Spleen (tissue), 11 donors: Measurements from ENCODE around the gene DENND1B. TPM values are rescaled to one million over a fixed set of nuclear protein-coding genes. Genes with fewer than 3 reads are reported as not detected.

Experiments
- DNase-seq: peaks from one replicate; pipeline ENCODE4 v3.0.0-alpha.2; 2020
- H3K27ac ChIP-seq, 8 donors: fragments of 200-600 bp; sonication (generic) in 7 of 8; 1 replicate in 4 of 8; 2 replicates in 4 of 8; pipeline versions ENCODE4 v1.5.0 to v1.8.0; 2016 to 2021; ENCODE audit warnings: inconsistent platforms in 4 of 8, mild to moderate bottlenecking in 4 of 8, moderate library complexity in 1 of 8
- H3K27me3 ChIP-seq, 7 donors: fragments of 200-600 bp; sonication (generic) in 6 of 7; replicated peaks in 1 of 7; 1 replicate in 4 of 7; 2 replicates in 3 of 7; pipeline versions ENCODE4 v1.5.0 to v1.8.0; 2016 to 2021; ENCODE audit warnings: inconsistent platforms in 3 of 7, mild to moderate bottlenecking in 1 of 7
- H3K36me3 ChIP-seq, 6 donors: fragments of 200-600 bp; sonication (generic) in 5 of 6; 1 replicate in 4 of 6; 2 replicates in 2 of 6; pipeline versions ENCODE4 v1.5.0 to v1.8.0; 2016 to 2021; ENCODE audit warnings: inconsistent platforms in 2 of 6
- H3K4me1 ChIP-seq, 6 donors: fragments of 200-600 bp; sonication (generic) in 5 of 6; 1 replicate in 3 of 6; 2 replicates in 3 of 6; pipeline versions ENCODE4 v1.5.0 to v1.8.0; 2016 to 2021; ENCODE audit warnings: inconsistent platforms in 3 of 6
- H3K4me3 ChIP-seq, 8 donors: fragments of 200-600 bp; sonication (generic) in 7 of 8; 1 replicate in 4 of 8; 2 replicates in 4 of 8; pipeline versions ENCODE4 v1.5.0 to v1.8.0; 2016 to 2021; ENCODE audit warnings: inconsistent platforms in 4 of 8, mild to moderate bottlenecking in 4 of 8, moderate library complexity in 2 of 8
- H3K9me3 ChIP-seq, 8 donors: fragments of 200-600 bp; sonication (generic) in 7 of 8; 1 replicate in 4 of 8; 2 replicates in 4 of 8; pipeline versions ENCODE4 v1.5.0 to v1.8.0; 2016 to 2021; ENCODE audit warnings: inconsistent platforms in 4 of 8
- POLR2A ChIP-seq, 3 donors: fragments of 450-650 bp; IDR thresholded peaks; one replicate each; pipeline ENCODE4 v1.5.1; 2017; ENCODE audit warnings: antibody characterized with exemption in 3 of 3, mild to moderate bottlenecking in 1 of 3
- POLR2AphosphoS5 ChIP-seq, 3 donors: sonication (generic); formaldehyde crosslinking; IDR thresholded peaks; one replicate each; pipeline ENCODE4 v1.5.1; 2017; ENCODE audit warnings: antibody characterized with exemption in 3 of 3
- WGBS, 5 donors: extraction: QIAGEN DNeasy Blood & Tissue Kit in 3 of 5; methylation state at CpG; one replicate each; pipeline versions ENCODE4 v1.1.5 to v1.1.7; 2013 to 2018; 5-methylcytosine and 5-hydroxymethylcytosine counted together
- intact Hi-C: fragments of 100-400 bp; cut with DNase I; formaldehyde crosslinking; loops from one replicate; pipeline ENCODE4 v1.15.0; 2023; ENCODE audit warnings: low total_unique reads
- polyA plus RNA-seq, 3 donors: library from polyadenylated mRNA; stranded (reverse); fragments of 200-250 nt; gene quantifications; one replicate each; pipeline ENCODE4 v1.2.1, GENCODE V29; 2013
- total RNA-seq, 7 donors: library from RNA; depleted of rRNA in 3 of 7; stranded (reverse); fragments of >200 nt in 3 of 7; fragmentation: NEBNext Ultra II Directional in 4 of 7; extraction: Animal tissue kit (Norgen Biotek cat#: 25700) in 4 of 7; gene quantifications; one replicate each; pipeline versions ENCODE4 v1.1.0 to v1.2.1, GENCODE V29; 2016 to 2021
- TF ChIP-seq, protein P1 (sequence below), 11 experiments: fragments of 200-600 bp in 7 of 11; fragments of 450-650 bp in 4 of 11; sonication (generic) in 4 of 11; IDR thresholded peaks in 8 of 11; conservative IDR thresholded peaks in 3 of 11; 1 replicate in 7 of 11; 2 replicates in 4 of 11; pipeline versions ENCODE4 v1.4.0 to v1.8.0; 2016 to 2021; ENCODE audit warnings: antibody characterized with exemption in 11 of 11, inconsistent platforms in 4 of 11, mild to moderate bottlenecking in 1 of 11
- donor health status: healthy with polysubstance abuse.
- donor health status: DM: no; HTN: no; CAD: no; lungs with moderate emphysema.
- donor health status: DM: no; HTN: no; CAD: no.
- donor health status: Bipolar disorder and iron deficiency.
- donor health status: healthy.
- donor health status: DM: no; HTN: no; CAD: no.
- donor health status: DM: yes; HTN: yes; CAD: no.

Gene DENND1B
- total and polyA plus RNA-seq, 10 donors = 2.8 to 31.8 (median 19.6) TPM

GRCh38 chr1:197541411-197541810, 233.9 kb downstream of the DENND1B start:
- Histone ChIP-seq H3K4me1 (no peaks in the 10 kb centered on the region), H3K9me3 (no peaks in the 10 kb centered on the region), H3K27ac (no peak overlapping the region), H3K36me3 (peaks cover 0 to 35% (median 0%) of the 10 kb centered on the region in 6 donors), H3K4me3 (no peak overlapping the region), H3K27me3 (no peaks in the 10 kb centered on the region)
- DNase-seq = no peak
- TF ChIP-seq POLR2A (IDR thresholded peaks at IDR 0.05) (no peak), POLR2AphosphoS5 (IDR thresholded peaks at IDR 0.05) (no peak)
- TF ChIP-seq, protein P1, sequence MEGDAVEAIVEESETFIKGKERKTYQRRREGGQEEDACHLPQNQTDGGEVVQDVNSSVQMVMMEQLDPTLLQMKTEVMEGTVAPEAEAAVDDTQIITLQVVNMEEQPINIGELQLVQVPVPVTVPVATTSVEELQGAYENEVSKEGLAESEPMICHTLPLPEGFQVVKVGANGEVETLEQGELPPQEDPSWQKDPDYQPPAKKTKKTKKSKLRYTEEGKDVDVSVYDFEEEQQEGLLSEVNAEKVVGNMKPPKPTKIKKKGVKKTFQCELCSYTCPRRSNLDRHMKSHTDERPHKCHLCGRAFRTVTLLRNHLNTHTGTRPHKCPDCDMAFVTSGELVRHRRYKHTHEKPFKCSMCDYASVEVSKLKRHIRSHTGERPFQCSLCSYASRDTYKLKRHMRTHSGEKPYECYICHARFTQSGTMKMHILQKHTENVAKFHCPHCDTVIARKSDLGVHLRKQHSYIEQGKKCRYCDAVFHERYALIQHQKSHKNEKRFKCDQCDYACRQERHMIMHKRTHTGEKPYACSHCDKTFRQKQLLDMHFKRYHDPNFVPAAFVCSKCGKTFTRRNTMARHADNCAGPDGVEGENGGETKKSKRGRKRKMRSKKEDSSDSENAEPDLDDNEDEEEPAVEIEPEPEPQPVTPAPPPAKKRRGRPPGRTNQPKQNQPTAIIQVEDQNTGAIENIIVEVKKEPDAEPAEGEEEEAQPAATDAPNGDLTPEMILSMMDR (IDR thresholded peaks at IDR 0.05 in 8 of 11, conservative IDR thresholded peaks at IDR 0.05 in 3 of 11) = no peak
- intact Hi-C loops = no loop called here

DNA sequence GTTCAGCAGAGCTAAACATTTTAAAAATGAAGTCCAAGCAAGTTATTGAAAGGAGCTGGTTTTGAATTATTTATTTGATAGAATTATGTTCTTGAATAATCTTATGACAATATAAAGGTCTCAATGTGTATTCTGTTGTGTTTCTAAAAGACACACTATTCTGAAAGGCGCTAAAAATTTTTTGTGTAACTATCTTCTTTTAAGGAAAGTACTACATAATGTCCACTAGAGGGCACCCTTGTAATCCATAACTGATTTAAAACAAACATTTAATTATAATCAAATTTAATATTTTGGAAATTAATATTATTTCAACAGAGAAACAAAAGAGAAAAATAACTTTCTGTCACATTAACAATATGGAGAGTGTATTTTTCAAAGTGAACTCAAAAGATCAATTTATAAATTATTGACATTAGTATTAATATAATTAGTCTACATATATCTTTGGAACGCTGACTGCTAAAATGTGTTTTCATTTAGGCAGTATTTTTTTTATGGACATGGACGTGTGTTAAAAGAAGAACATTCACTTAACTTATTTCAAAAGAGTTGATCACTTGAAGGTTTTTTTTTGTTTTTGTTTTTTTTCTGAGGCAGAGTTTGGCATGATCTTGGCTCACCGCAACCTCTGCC, 248.4 kb downstream of the DENND1B start:
- Histone ChIP-seq H3K4me3 (no peak overlapping the region), H3K9me3 (no peaks in the 10 kb centered on the region), H3K4me1 (no peaks in the 10 kb centered on the region), H3K27me3 (no peaks in the 10 kb centered on the region), H3K36me3 (no peaks in the 10 kb centered on the region), H3K27ac (no peak overlapping the region)
- TF ChIP-seq POLR2A (IDR thresholded peaks at IDR 0.05) = no peak
- TF ChIP-seq, protein P1 (IDR thresholded peaks at IDR 0.05 in 8 of 11, conservative IDR thresholded peaks at IDR 0.05 in 3 of 11) = peak in 10 of 11 experiments; percentile 26 to 76 (median 68)
- intact Hi-C loops = loop anchor here (10.0 kb wide), 2 partner anchors 338 to 938 kb away; no protein-coding TSS in a partner anchor
- 62 to 73% (median 69%) methylated on average over 4 of the region's 4 CpGs for WGBS, 5 donors
- DNase-seq = no peak

GRCh38 chr1:197521118-197521739, 254.1 kb downstream of the DENND1B start:
- Histone ChIP-seq H3K4me3 (no peak overlapping the region), H3K36me3 (peaks cover 0 to 5% (median 0%) of the 10 kb centered on the region in 6 donors), H3K4me1 (no peaks in the 10 kb centered on the region), H3K27ac (no peak overlapping the region), H3K27me3 (no peaks in the 10 kb centered on the region), H3K9me3 (no peaks in the 10 kb centered on the region)
- TF ChIP-seq, protein P1 (IDR thresholded peaks at IDR 0.05 in 8 of 11, conservative IDR thresholded peaks at IDR 0.05 in 3 of 11) = peak; percentile 23 to 73 (median 56)
- no peak for TF ChIP-seq POLR2AphosphoS5 (IDR thresholded peaks at IDR 0.05)
- DNase-seq = no peak
- intact Hi-C loops = loop anchor here (5.0 to 10.0 kb wide), 3 partner anchors 344 to 944 kb away; no protein-coding TSS in a partner anchor
- 31 to 38% (median 36%) methylated on average over 2 of the region's 2 CpGs for WGBS, 5 donors

DNA sequence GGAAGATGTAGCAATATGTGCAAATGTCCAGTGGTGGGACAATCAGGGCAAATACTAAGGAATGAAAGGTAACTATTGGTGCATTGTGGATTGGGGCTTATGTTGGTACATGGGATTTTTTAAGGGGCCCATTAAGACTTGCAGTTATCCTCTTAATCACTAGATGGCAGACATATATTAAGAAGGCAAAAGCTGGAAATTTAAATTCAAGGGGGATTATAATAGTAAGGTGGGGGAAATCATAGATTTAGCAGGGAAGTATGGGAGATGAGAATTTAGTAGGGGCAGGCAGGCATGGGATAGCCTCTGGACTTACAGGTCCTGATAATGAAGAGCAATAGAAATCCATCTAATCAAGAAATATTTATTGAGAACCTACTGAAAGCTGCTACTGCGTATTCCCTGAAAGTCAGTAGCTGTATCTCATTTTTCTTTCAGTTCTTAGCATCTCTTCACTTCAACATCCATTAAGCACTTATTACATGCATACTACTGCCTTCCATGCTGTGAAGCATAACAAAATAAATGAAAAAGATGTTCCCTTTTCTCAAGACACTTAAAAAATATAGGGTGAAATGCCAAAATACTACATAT, 255.4 kb downstream of the DENND1B start:
- no peak for DNase-seq
- H3K27me3 ChIP-seq = no peaks in the 10 kb centered on the region
- WGBS, 5 donors = 98 to 100% (median 98%) methylated on average over 1 of the region's 1 CpG
- no peak overlapping the region for H3K4me3 ChIP-seq
- no peak overlapping the region for H3K27ac ChIP-seq
- H3K4me1 ChIP-seq = no peaks in the 10 kb centered on the region
- TF ChIP-seq POLR2A (IDR thresholded peaks at IDR 0.05) (no peak), POLR2AphosphoS5 (IDR thresholded peaks at IDR 0.05) (no peak)
- TF ChIP-seq, protein P1 (IDR thresholded peaks at IDR 0.05 in 8 of 11, conservative IDR thresholded peaks at IDR 0.05 in 3 of 11) = peak in 7 of 11 experiments; percentile 18 to 42 (median 31)
- H3K9me3 ChIP-seq = no peaks in the 10 kb centered on the region
- intact Hi-C loops = loop anchor here (5.0 to 10.0 kb wide), 3 partner anchors 345 to 945 kb away; no protein-coding TSS in a partner anchor
- H3K36me3 ChIP-seq = peaks cover 0 to 5% (median 0%) of the 10 kb centered on the region in 6 donors
